AG08395 (cell line): Measurements from ENCODE around the gene LPAR5.
A peak's percentile ranks its signal among the peaks of the same experiment; 100 is the strongest.
"Not testable (repeated sequence)": the region's sequence is repeated elsewhere in the genome, so short reads cannot be mapped to it uniquely, and the experiment has no call there.

Experiments used
- DNase-seq: peaks from one replicate; pipeline ENCODE4 v3.0.0; 2012; ENCODE audit warnings: mixed read lengths, low spot score

LPAR5 gene

DNA sequence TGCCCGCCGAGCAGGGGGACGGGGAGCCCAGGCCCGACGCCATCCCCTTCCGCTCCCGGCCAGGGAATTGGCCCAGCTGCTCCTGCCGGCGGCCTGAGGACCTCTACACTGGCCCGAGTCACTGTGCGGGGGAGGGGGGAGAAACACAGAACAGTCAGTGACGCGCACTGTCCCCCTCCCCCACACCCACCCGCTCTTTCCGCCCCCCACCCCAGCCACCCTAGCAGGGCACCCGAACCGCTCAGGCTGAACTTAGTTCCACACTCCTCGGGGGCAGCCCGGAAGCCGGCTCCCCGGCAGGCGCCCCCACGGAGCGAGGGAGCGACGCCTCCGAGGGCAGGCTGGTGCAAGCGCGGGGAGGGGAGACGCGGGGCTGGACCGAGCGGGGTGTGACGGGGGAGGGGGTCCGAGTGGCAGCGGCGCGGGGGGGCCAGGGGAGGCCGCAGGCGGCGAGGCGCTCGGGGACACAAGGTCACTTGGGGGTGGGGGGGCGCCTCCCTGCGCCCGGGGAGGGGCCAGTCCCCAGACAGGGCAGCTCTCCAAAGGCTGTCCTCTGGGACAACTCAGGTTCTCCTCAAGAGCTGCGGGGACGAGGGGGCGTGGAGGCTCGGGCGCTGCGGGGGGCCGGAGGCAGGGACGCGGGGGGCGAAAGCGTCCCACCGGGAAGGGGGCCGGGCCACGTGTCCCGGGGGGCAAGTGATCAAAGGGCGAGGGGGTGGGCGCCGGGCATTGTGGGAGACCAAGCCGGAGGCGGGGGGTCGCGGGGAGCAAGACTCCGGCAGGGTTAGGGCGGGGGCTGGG is 29.2 kb downstream of the LPAR5 start:
- peak; percentile 58 for DNase-seq

DNA sequence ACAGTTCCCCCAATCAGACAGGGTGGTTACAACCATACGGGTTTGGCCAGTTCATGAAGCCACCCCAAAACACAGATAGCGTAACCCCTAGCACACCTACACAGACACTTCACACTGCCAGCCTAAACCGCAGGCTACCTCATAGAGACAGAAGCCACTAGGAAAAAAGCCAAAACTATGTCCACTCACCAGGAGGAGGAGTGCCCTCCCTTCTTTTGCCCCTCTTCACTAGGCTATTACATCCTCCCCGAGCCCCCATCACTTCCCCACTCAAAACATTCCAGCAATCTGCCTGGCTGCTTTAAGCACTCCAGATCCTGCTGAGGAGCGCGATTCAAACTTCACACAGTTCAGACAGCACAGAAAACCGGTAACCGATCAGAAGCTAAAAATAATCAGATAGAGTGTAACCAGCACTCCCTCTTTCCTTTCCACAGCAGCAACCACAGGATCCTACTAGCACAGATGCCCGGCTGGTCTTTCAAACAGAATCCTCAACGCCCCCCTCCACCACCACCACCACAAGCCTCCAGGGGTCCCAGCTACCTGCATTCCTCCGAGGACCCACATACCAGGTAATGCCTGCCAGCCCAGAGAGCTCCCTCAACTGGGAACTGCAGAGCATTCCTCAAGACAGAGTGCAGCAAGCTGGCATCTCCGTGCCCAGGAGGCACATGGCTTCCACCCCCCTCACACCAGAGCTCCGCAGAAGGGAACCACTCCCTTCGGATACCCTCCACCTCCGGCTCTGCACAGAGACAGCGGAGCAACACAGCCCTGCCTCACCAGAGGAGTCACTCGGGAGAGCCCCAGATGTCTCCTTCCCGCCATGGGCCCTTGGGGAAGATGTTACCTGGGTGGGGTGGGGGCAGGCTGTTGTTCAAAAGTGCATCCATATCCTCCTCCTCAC is 30.1 kb downstream of the LPAR5 start:
- peak; percentile 25 for DNase-seq

DNA sequence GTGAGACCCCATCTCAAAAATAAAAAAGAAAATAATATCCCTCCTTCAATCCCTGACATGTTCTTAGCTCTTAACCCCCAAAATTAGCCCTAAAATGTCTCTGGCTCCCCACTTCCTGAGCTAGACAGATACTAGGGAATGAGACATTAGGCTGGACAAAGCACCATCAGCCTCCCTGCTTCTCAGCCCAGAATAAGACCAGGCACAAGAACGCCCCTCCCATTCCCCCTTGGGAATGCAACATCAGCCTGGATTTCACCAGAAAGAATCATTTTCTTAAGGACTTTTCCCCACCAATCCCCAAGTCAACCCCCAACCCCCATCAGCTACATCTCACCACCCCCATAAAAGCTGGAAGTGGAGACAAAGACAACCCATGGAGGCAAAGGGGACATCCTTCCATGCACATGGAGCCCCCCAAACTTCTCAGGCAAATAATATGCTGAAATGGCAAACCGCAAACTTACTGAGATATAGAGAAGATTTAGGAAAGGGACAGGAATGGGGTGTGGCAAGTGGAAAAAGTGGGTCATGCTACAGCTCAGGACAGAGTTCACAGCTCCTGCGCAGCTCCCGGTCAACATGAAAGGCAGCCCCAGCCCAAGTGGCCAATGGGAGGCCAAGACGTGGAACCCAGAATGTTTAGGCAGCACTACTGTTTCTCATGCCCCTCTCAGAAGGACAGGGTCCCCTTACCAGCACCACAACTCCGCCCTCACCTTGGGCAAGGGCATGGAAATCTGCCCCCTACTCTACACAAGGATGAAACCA is 31.3 kb downstream of the LPAR5 start:
- no peak for DNase-seq

GRCh38 chr12:6603095-6603567 is 32.6 kb downstream of the LPAR5 start:
- DNase-seq: peak; percentile 51

- no peak for DNase-seq
Measured at GRCh38 chr12:6602526-6602925, 33.2 kb downstream of the LPAR5 start.

DNA sequence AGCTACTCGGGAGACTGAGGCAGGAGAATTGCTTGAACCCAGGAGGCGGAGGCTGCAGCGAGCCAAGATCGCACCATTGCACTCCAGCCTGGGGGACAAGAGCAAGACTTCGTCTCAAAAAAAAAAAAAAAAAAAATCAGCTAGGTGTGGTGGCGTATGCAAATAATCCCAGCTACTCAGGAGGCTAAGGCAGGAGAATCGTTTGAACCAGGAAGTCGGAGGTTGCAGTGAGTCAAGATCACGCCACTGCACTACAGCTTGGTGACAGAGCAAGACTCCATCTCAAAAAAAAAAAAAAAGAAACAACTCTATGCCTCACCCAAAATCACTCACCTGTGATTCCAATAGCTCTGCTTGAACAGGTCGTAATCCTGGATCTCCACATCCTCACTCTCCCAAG is 40.1 kb downstream of the LPAR5 start:
- not testable (repeated sequence) for DNase-seq

GRCh38 chr12:6592087-6592486 is 43.7 kb downstream of the LPAR5 start:
- DNase-seq: no peak

- not testable (repeated sequence) for DNase-seq
Measured at GRCh38 chr12:6586569-6586968, 49.2 kb downstream of the LPAR5 start.

- DNase-seq: no peak
Measured at GRCh38 chr12:6584293-6584692, 51.5 kb downstream of the LPAR5 start.

GRCh38 chr12:6582959-6583358 is 52.8 kb downstream of the LPAR5 start:
- no peak for DNase-seq

DNA sequence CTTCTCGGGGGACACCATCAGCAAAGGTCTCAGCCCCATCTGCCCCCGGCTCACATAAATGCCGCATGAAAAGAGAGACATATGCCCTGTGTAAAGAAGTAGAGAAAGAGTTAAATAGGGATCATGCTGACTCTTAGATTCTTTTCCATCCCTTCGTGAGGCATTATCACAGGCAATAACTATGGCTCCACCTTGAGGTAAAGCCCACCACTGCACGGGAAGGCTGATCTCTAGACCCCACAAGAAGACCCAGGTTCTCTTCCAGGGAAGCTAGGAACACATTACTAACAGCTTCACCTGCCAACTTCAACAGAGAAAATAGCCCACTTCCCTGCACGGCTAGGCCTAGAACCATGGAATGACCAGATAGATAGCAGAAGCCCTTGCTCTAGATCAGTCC is 53.6 kb downstream of the LPAR5 start:
- no peak for DNase-seq

DNA sequence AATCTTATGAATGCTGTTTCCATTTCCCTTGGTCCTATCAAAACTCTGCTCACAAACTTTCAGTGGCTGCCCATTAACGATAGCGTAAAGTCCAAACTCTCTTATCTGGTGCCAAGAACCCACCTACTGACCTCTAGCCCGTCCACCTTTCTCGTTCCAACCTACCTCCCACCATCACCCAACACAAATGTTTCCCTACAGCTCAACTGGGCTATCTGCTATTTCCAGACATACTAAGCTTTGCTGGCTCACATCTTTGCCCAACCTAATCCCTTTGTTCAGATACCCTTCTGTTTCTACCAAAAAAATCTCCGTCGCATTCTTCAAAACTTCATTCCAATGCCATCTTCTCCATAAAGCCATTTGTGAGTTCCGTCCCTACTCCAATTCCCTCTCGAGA is 60.1 kb downstream of the LPAR5 start:
- DNase-seq: no peak

DNA sequence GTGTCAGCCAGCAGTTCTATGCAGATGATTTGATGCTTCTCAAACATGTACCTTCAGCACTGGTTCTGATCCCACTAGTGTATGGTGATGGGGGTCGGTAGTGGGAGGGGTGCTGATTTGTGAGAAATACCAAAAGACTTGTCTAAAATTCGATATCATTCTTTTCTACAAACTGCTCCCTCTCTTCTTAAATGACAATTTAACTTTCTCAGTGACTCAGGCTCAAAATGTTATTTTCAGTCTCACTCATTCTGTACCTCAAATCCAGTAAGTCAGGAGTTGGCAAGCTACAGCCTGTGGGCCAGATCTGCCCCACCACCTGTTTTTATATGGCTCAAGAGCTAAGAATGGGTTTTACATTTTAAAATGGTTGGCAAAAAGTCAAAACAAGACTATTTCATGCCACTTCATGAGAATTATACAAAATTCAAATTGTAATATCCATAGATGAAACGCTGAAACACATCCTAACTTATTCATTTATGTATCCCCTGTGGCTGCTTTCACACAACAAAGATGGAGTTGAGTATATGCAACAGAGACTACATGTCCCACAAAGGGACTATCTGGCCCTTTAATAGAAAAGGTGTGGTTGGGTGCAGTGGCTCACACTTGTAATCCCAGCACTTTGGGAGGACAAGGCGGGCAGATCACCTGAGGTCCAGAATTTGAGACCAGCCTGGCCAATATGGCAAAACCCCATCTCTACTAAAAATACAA is 61.0 kb downstream of the LPAR5 start:
- DNase-seq: no peak

DNA sequence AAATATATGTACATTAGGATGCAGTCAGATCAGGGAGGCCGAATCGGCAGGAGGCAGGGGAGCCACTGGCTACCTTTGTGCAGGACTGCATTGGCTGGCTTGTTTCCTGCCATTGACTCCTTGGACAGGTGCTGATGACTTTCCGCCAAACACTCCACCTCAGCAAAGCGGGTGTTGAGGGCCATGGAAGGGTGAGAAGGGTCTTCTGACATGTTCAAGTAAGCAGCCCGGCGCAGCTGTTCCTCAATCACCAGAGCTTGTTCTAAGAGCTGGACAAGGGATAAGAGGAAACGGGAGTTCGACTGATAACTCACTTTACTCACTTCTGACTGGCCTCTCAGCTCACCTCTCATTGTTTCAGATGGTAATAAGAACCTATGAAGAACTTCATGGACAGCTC is 62.8 kb downstream of the LPAR5 start:
- no peak for DNase-seq

- DNase-seq: peak; percentile 52
Measured at GRCh38 chr12:6570264-6570887, 65.4 kb downstream of the LPAR5 start.

- no peak for DNase-seq
Measured at GRCh38 chr12:6569786-6570185, 66.0 kb downstream of the LPAR5 start.

DNA sequence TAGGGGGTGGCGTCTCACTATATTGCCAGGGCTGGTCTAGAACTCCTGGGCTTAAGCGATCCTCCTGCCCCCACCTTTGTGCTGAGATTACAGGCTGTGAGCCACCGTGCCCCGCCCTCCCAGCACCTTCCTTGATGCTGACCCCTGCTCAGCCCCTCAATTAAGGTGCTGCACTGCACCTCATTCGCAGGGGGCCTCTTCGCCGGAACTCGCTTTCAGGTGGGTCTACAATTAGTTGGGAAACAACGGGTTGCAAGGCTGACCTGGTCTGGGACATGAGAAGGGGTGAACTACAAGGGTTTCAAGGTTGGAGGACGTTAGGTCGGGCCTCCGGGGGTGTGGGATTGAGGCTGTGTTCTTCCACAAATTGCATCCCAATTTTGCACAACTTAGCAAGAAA is 66.4 kb downstream of the LPAR5 start:
- DNase-seq: no peak
